ENCODE measurements around the gene TGFB3.
"Not testable (repeated sequence)": the region's sequence is repeated elsewhere in the genome, so short reads cannot be mapped to it uniquely, and the experiment has no call there.

TGFB3 gene

GRCh38 chr14:75981426-75982265 lies at the start of gene TGFB3:
Gene TGFB3 (minus strand): TSS chr14:75981995. CDS start chr14:75980893, 1,102 bp downstream.
- peak; percentile 89 for DNase-seq

- DNase-seq = no peak
Observed at GRCh38 chr14:76024211-76024907, 42.6 kb upstream of the TGFB3 start.

GRCh38 chr14:76023757-76024156 lies 42.0 kb upstream of the TGFB3 start:
- no peak for DNase-seq

- DNase-seq = no peak
Observed at GRCh38 chr14:76022991-76023390, 41.2 kb upstream of the TGFB3 start.

- DNase-seq = peak; percentile 17
Observed at GRCh38 chr14:76019676-76020075, 37.9 kb upstream of the TGFB3 start.

GRCh38 chr14:76015668-76016067 lies 33.9 kb upstream of the TGFB3 start:
- no peak for DNase-seq

- DNase-seq = no peak
Observed at GRCh38 chr14:76015191-76015590, 33.4 kb upstream of the TGFB3 start.

GRCh38 chr14:76012354-76012753 lies 30.6 kb upstream of the TGFB3 start:
- DNase-seq = no peak

GRCh38 chr14:76011930-76012329 lies 30.1 kb upstream of the TGFB3 start:
- DNase-seq = no peak

- not testable (repeated sequence) for DNase-seq
Observed at GRCh38 chr14:76009627-76010026, 27.8 kb upstream of the TGFB3 start.

GRCh38 chr14:76007852-76008251 lies 26.1 kb upstream of the TGFB3 start:
- no peak for DNase-seq

- DNase-seq = no peak
Observed at GRCh38 chr14:76007379-76007778, 25.6 kb upstream of the TGFB3 start.

- DNase-seq = no peak
Observed at GRCh38 chr14:76006253-76006652, 24.5 kb upstream of the TGFB3 start.

GRCh38 chr14:76002383-76002782 lies 20.6 kb upstream of the TGFB3 start:
- no peak for DNase-seq

GRCh38 chr14:75999511-76000190 lies 17.9 kb upstream of the TGFB3 start:
- no peak for DNase-seq

- DNase-seq = no peak
Observed at GRCh38 chr14:75996488-75996887, 14.7 kb upstream of the TGFB3 start.

GRCh38 chr14:75995372-75996041 lies 13.7 kb upstream of the TGFB3 start:
- DNase-seq = no peak

- no peak for DNase-seq
Observed at GRCh38 chr14:75993567-75994041, 11.8 kb upstream of the TGFB3 start.

GRCh38 chr14:75991753-75992152 lies 10.0 kb upstream of the TGFB3 start:
- no peak for DNase-seq

GRCh38 chr14:75990297-75990696 lies 8.5 kb upstream of the TGFB3 start:
- DNase-seq = no peak

GRCh38 chr14:75989134-75989533 lies 7.3 kb upstream of the TGFB3 start:
- no peak for DNase-seq

GRCh38 chr14:75987201-75987970 lies 5.6 kb upstream of the TGFB3 start:
- DNase-seq = no peak
